ENCODE measurements around the gene CDH19. TPM values are rescaled to one million over a fixed set of nuclear protein-coding genes. Genes with fewer than 3 reads are reported as not detected.

Gene CDH19
- total RNA-seq: not detected in 2 replicates

GRCh38 chr18:66603941-66604627, at the start of gene CDH19:
TSS of gene CDH19 (minus strand) at chr18:66604090. CDS start at chr18:66572204, 31,886 bp downstream.
- DNase-seq (ENCODE audit: low read depth): no peak
- H3K4me3 ChIP-seq (ENCODE audit: low read depth, low read length): no peak within 1 kb of the TSS
- TF ChIP-seq, protein P1, sequence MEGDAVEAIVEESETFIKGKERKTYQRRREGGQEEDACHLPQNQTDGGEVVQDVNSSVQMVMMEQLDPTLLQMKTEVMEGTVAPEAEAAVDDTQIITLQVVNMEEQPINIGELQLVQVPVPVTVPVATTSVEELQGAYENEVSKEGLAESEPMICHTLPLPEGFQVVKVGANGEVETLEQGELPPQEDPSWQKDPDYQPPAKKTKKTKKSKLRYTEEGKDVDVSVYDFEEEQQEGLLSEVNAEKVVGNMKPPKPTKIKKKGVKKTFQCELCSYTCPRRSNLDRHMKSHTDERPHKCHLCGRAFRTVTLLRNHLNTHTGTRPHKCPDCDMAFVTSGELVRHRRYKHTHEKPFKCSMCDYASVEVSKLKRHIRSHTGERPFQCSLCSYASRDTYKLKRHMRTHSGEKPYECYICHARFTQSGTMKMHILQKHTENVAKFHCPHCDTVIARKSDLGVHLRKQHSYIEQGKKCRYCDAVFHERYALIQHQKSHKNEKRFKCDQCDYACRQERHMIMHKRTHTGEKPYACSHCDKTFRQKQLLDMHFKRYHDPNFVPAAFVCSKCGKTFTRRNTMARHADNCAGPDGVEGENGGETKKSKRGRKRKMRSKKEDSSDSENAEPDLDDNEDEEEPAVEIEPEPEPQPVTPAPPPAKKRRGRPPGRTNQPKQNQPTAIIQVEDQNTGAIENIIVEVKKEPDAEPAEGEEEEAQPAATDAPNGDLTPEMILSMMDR (conservative IDR thresholded peaks at IDR 0.05; ENCODE audit: low read depth, low read length): no peak

DNA sequence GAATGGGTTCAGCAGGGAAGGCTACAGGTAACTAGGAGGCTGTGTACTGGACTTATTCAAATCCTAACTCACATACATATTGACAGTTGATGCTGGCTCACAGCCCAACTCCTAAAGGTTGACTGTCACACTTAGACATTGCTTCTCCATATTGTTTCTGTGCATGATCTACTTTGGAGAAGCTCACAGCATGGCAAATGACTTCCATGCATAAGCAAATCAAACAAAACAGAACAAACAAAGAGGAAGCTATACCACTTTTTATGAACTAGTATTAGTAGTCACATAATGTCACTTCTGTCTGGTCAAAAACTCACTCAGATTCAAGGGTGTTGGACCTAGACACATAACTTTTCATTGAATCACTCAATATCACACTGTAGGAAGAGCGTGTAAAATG, 43.8 kb upstream of the CDH19 start:
- no peak for DNase-seq (ENCODE audit: low read depth)
- TF ChIP-seq, protein P1 (conservative IDR thresholded peaks at IDR 0.05; ENCODE audit: low read depth, low read length): no peak
- H3K4me3 ChIP-seq (ENCODE audit: low read depth, low read length): no peak overlapping the region

- H3K4me3 ChIP-seq (ENCODE audit: low read depth, low read length): no peak overlapping the region
- TF ChIP-seq, protein P1 (conservative IDR thresholded peaks at IDR 0.05; ENCODE audit: low read depth, low read length): no peak
- no peak for DNase-seq (ENCODE audit: low read depth)
These were observed 42.7 kb upstream of the CDH19 start for GRCh38 chr18:66646609-66647008.

DNA sequence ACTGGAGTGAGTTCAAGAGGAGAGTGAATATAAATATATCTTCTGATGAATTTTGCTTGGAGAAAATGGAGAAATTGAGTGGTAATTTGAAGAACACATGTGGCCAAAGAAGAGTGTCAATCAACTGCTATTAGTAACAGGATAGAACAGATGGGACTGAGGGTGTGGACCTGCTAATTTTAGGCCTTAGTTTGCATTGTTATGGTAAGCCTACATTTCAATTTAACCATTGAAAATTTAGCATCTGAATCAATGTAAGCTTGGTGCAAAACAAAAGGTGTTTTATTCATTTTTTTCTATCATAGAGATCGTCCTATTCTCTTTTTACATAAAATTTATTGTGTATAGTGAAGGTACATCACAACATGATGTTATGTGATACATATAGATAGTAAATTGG, 42.1 kb upstream of the CDH19 start:
- TF ChIP-seq, protein P1 (conservative IDR thresholded peaks at IDR 0.05; ENCODE audit: low read depth, low read length): no peak
- DNase-seq (ENCODE audit: low read depth): no peak
- H3K4me3 ChIP-seq (ENCODE audit: low read depth, low read length): no peak overlapping the region

DNA sequence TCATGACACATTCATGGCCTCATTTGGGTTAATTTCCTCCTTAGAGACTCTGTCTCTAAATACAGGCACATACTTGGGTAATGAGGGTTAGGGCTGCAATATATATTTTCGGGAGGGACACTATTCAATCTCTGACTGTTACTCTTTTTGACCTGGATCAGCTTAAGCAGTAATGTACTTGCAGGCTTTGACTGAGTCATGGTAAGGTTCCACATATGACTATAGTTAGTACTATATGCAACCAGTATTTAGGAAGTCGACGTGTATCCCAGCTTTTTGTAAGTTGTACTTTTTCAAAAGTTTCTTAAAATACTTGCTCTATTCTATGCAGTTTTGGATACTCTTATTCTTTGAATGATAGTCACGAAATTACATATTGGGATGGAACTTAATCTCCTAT, 37.2 kb upstream of the CDH19 start:
- no peak for DNase-seq (ENCODE audit: low read depth)
- no peak overlapping the region for H3K4me3 ChIP-seq (ENCODE audit: low read depth, low read length)
- TF ChIP-seq, protein P1 (conservative IDR thresholded peaks at IDR 0.05; ENCODE audit: low read depth, low read length): no peak

DNA sequence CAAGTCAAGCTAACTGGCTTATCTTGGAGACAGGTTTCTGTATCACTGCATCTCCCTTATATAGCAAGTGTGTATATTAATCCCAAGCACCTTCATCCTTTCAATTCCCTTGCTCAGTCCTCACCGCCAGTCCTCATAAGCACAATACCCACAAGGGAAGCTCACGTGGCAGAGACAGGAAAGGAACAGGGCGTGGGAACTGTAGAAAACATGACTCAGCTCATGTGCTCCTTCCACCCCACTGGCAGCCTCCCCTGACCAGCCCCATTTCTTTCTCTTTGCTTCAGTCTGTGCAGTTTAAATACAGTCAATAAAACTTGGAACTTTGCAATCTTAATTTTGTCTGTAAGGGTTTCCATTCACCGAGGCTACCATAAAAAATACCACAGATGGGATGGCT, 36.5 kb upstream of the CDH19 start:
- TF ChIP-seq, protein P1 (conservative IDR thresholded peaks at IDR 0.05; ENCODE audit: low read depth, low read length): no peak

More for the DNA sequence above, 36.5 kb upstream of the CDH19 start:
- no peak overlapping the region for H3K4me3 ChIP-seq (ENCODE audit: low read depth, low read length)
- DNase-seq (ENCODE audit: low read depth): no peak

All from epithelial cell of proximal tubule (primary cell).